Testis (tissue), 3 donors: Measurements from ENCODE around the gene LZTFL1. TPM values are rescaled to one million over a fixed set of nuclear protein-coding genes. Genes with fewer than 3 reads are reported as not detected.

Source experiments
- DNase-seq: peaks from one replicate; pipeline ENCODE4 v3.0.0-alpha.2; 2019
- H3K27ac ChIP-seq, 2 donors: fragments of 200-600 bp; sonication (generic); one replicate each; pipeline ENCODE4 v1.5.1; 2019
- H3K27me3 ChIP-seq: fragments of 200-600 bp; sonication (generic); one replicate; pipeline ENCODE4 v1.5.1; 2019
- H3K36me3 ChIP-seq: fragments of 200-600 bp; sonication (generic); one replicate; pipeline ENCODE4 v1.5.1; 2017; ENCODE audit warnings: low read depth; ENCODE audit errors: missing control alignments
- H3K4me1 ChIP-seq: fragments of 200-600 bp; sonication (generic); one replicate; pipeline ENCODE4 v1.5.1; 2019
- H3K4me3 ChIP-seq, 2 donors: fragments of 200-600 bp; sonication (generic); one replicate each; pipeline ENCODE4 v1.5.1; 2017 to 2019
- H3K9me3 ChIP-seq: fragments of 200-600 bp; sonication (generic); one replicate; pipeline ENCODE4 v1.5.1; 2017
- CTCF ChIP-seq, 3 experiments: fragments of 450-650 bp in 2 of 3; fragments of 200-600 bp in 1 of 3; sonication (generic) in 1 of 3; IDR thresholded peaks; one replicate each; pipeline ENCODE4 v1.5.1; 2016 to 2019; ENCODE audit warnings: antibody characterized with exemption in 3 of 3, mild to moderate bottlenecking in 2 of 3, moderate library complexity in 1 of 3
- POLR2A ChIP-seq: fragments of 450-650 bp; IDR thresholded peaks from one replicate; pipeline ENCODE4 v1.6.1; 2017; ENCODE audit warnings: antibody characterized with exemption, mild to moderate bottlenecking, moderate library complexity
- WGBS, 2 donors: methylation state at CpG; one replicate each; pipeline ENCODE4 v1.1.5; 2018; 5-methylcytosine and 5-hydroxymethylcytosine counted together
- intact Hi-C: fragments of 100-400 bp; cut with DNase I; formaldehyde crosslinking; loops from one replicate; pipeline ENCODE4 v1.15.1; 2023; ENCODE audit warnings: low total_unique reads
- polyA plus RNA-seq: library from polyadenylated mRNA; stranded (reverse); fragments of 350-450 nt; fragmentation: Illumina TruSeq; extraction: RNeasy Lipid Tissue Mini Kit (QIAGEN cat#74804); gene quantifications from one replicate; pipeline ENCODE4 v1.2.3, GENCODE V29; 2014; ENCODE audit warnings: low read depth, low replicate concordance; ENCODE audit not compliant: insufficient read depth
- total RNA-seq, 2 donors: library from RNA; depleted of rRNA; stranded (reverse); fragments of >200 nt; gene quantifications; one replicate each; pipeline ENCODE4 v1.2.3, GENCODE V29; 2016

Gene LZTFL1
- total and polyA plus RNA-seq, 3 donors from 2014 or later, result 55.6 to 156 (median 66.4) TPM

- peak; percentile 20 for DNase-seq
- no peaks in the 10 kb centered on the region for H3K4me1 ChIP-seq
Observed at GRCh38 chr3:45795882-45796765, 45.8 kb downstream of the LZTFL1 start, which contains the start of gene SLC6A20. Gene SLC6A20 (minus strand): TSS chr3:45796536. CDS start chr3:45796419, 117 bp downstream.

GRCh38 chr3:45795509-45795881 lies 46.4 kb downstream of the LZTFL1 start:
- no peak for TF ChIP-seq CTCF (IDR thresholded peaks at IDR 0.05)
- no peak for TF ChIP-seq POLR2A
- Histone ChIP-seq H3K4me1 (no peaks in the 10 kb centered on the region), H3K36me3 (no peaks in the 10 kb centered on the region), H3K27ac (no peak overlapping the region), H3K4me3 (peak overlapping the region; percentile 49 to 56), H3K27me3 (no peaks in the 10 kb centered on the region), H3K9me3 (no peaks in the 10 kb centered on the region)
- DNase-seq, result no peak
- 16 to 27% methylated on average over 14 of the region's 14 CpGs for WGBS, 2 donors
- intact Hi-C loops, result no loop called here

More at GRCh38 chr3:45795882-45796765, 45.8 kb downstream of the LZTFL1 start, which contains the start of gene SLC6A20:
- Histone ChIP-seq H3K27me3 (no peaks in the 10 kb centered on the region), H3K9me3 (no peaks in the 10 kb centered on the region), H3K36me3 (no peaks in the 10 kb centered on the region), H3K27ac (no peak within 1 kb of the TSS), H3K4me3 (peak within 1 kb of the TSS; percentile 49 to 56)
- TF ChIP-seq POLR2A (no peak), CTCF (IDR thresholded peaks at IDR 0.05) (no peak)
- intact Hi-C loops, result no loop called here
- 0 to 2% methylated on average over 3 to 91 of the region's 91 CpGs for WGBS, 2 donors

GRCh38 chr3:45794660-45795059 lies 47.3 kb downstream of the LZTFL1 start:
- H3K27ac ChIP-seq, result no peak overlapping the region
- no peaks in the 10 kb centered on the region for H3K27me3 ChIP-seq
- intact Hi-C loops, result no loop called here
- WGBS, 2 donors, result 87 to 96% methylated on average over 1 of the region's 1 CpG
- no peaks in the 10 kb centered on the region for H3K4me1 ChIP-seq
- TF ChIP-seq CTCF (IDR thresholded peaks at IDR 0.05) (no peak), POLR2A (no peak)
- no peak overlapping the region for H3K4me3 ChIP-seq
- no peaks in the 10 kb centered on the region for H3K9me3 ChIP-seq
- no peaks in the 10 kb centered on the region for H3K36me3 ChIP-seq
- no peak for DNase-seq

GRCh38 chr3:45794177-45794560 lies 47.8 kb downstream of the LZTFL1 start:
- Histone ChIP-seq H3K27me3 (no peaks in the 10 kb centered on the region), H3K27ac (no peak overlapping the region), H3K9me3 (no peaks in the 10 kb centered on the region), H3K4me1 (no peaks in the 10 kb centered on the region), H3K4me3 (no peak overlapping the region), H3K36me3 (no peaks in the 10 kb centered on the region)
- TF ChIP-seq CTCF (IDR thresholded peaks at IDR 0.05) (no peak), POLR2A (no peak)
- DNase-seq, result no peak
- 95 to 96% methylated on average over 5 of the region's 5 CpGs for WGBS, 2 donors
- intact Hi-C loops, result no loop called here
